MV-4-11 (cell line): Measurements from ENCODE around the gene ADAM12.

Experiments
- DNase-seq: peaks from one replicate; lab custom pipeline; 2025; lab: John Stamatoyannopoulos, UW

The ADAM12 gene

GRCh38 chr10:126235091-126235978 is 152.9 kb downstream of the ADAM12 start:
- DNase-seq: no peak

- DNase-seq: no peak
These were observed 153.6 kb downstream of the ADAM12 start for GRCh38 chr10:126234630-126235029.

- no peak for DNase-seq
These were observed 154.8 kb downstream of the ADAM12 start for GRCh38 chr10:126233182-126234148.

GRCh38 chr10:126230587-126230986 is 157.7 kb downstream of the ADAM12 start:
- no peak for DNase-seq

GRCh38 chr10:126229686-126230085 is 158.6 kb downstream of the ADAM12 start:
- no peak for DNase-seq

- DNase-seq: no peak
These were observed 160.5 kb downstream of the ADAM12 start for GRCh38 chr10:126227762-126228134.

- no peak for DNase-seq
These were observed 161.1 kb downstream of the ADAM12 start for GRCh38 chr10:126226988-126227761.

DNA sequence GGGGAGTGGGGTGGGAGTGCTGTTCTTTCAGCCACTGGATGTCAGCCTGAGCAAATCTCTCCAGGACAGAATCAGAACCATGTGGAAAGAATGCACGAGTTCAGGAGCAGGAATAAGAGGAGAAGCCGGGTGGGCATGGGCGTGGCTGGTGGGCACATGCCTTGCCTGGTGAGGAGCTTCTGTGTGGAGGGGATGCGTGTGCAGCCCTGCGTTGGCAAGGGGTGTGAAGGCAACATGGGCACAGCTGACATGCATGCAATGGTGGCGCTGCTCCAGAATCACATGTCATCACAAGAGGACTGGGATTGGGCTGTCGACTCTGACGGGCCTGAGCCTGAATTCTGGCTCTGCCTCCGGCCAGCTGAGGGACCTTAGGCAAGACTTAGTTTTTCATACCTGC is 162.1 kb downstream of the ADAM12 start:
- DNase-seq: no peak

DNA sequence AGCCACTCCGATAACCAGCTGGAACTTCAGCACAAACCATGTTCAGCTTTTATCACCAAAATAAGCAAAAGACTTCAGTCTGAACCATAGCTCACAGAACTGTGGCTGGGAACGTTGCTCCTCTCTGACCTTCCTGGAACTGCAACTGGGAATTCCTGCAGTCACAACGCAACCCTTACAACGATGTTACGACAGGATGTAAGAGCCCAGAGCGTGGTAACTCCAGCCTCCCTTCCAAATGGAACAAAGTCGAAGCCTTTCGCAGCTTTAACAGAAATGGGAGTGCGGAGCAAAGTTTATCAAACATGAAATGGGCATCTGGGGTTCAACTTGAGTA is 162.6 kb downstream of the ADAM12 start:
- no peak for DNase-seq

- DNase-seq: no peak
These were observed 163.2 kb downstream of the ADAM12 start for GRCh38 chr10:126224967-126225671.

DNA sequence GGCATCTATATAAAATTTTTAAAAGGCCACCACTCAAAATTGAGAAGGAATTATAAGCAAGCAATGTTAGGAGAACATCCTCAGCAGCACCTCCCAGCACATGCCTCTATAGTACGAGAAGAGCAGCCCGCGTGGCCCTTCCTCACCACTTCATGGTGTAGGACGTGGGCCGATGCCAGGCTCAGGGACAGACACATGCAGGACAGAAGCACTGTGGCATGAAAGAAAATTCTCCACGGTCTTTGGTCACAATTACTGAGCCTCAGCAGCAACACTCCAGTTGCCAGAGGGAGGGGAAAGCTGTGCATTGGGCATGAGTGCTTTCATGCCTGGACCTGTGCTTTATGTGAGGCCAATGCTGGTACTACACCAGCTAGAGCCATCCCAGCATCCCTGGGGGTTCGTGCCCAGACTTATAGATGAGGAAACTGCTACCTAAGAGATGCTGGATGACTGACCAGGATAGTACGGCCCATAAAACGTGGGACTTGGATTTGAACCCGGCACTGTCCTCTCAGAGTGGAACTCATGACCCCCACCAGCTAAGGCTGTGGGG is 164.7 kb downstream of the ADAM12 start:
- no peak for DNase-seq

- DNase-seq: no peak
These were observed 165.4 kb downstream of the ADAM12 start for GRCh38 chr10:126222736-126223511.

DNA sequence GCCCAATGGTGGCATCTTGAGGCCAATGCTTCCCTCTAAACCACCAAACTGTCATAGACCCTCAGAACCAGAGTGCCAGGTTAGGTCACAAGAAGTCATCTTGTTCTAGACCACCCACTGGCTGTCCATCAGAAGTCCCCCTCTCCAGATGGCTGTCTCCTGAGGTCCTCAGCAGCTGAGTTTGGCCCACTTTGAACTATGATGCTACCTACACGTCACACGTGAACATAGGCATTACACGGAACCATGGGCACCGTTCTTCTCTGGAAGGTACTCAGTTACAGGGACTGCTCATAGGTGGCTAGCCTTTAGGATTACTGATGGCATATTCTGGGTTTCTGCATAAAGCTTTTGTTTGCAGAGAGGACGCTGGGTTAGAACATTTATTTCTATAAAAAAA is 166.4 kb downstream of the ADAM12 start:
- DNase-seq: no peak

DNA sequence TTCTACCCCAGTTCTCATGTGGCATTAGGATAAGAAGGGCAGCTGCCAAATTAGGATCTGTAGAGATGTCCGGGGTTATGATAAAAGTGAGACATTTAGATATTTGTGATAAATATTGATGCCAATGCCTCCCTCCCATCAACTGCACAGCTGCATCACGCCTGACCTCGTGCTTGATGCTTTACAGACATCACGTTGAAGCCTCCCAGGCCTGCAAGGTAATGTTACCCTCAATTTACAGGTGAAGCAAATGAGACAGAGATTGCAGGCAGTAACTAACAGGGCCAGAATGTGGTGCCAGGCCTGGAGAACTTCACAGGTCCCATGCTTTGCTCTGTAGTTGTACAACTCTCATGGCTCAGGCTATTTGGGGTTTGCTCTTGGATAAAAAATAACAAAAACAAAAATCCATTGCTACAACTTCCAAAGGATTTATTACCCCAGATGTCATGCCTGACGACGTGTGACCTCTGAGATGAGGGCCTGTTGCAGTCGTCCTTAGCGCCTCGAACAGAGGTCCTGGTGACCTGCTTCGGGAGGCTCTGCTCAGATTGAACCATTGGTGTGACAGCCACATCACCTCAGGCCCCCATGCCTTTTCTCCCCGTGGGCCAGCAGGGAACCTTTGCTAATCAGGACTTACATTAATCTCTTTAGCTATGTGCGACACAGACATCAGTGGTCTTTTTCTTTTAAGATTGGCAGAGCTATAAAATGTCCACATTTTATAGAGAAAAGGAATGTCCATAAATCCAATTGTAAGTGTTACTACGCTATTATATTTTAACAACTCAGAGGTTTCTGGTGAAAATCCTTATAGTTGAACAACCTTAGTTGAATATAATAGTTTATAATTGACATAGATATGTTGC is 169.3 kb downstream of the ADAM12 start:
- no peak for DNase-seq

- DNase-seq: no peak
These were observed 170.1 kb downstream of the ADAM12 start for GRCh38 chr10:126218174-126218573.

DNA sequence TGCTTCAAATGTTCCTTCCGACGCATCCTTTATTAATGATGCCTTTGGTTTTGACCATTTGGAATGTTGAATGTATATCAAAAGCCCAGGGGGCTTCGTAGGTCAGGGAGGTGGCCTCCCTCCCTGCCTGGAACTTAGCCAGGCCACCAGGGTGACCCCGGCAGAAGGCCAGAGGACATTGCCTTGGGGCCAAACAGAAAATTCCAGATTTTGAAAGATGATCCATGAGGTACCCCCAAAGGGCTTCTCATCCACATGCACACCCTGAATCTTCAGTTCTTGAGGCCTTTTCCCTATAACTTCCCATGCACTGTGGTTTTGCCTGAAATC is 171.7 kb downstream of the ADAM12 start:
- no peak for DNase-seq

GRCh38 chr10:126215746-126216631 is 172.3 kb downstream of the ADAM12 start:
- no peak for DNase-seq

DNA sequence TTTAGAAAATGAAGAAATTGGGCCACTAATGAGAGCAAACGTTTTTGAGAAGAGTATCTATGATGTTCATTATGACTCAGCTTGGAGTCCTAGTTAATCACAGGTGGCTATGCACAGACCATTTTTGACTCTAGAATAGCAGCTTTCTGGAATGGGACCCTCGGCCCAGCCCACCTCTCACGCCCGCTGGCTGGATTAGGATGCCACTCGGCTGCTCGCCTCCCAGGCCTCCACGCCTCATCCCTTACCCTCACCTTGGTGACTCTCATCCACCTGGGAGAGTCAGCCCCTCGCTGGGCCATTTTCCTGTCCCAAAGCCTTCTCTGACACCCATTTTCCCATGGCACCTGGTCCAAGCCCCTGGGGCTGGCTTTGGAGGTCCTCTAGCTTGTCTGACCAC is 173.6 kb downstream of the ADAM12 start:
- no peak for DNase-seq

DNA sequence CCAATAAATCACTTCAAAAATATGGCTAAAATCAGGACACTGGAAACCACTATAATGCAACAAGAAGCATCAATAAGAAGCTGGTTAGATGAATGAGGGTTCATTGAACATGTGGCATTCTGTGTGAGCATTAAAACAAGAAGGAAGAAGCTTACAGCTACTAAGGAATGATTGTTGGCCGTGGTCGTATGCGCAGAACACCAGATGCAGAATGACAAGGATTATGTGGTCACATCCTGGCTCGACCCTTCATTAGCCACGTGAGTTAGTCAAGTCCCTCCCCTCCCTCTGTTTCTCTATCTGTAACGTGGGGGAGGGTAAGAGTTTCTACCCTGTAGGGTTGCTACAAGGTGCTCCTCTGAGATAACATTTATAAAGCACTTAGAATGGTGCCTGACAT is 174.3 kb downstream of the ADAM12 start:
- no peak for DNase-seq
